ENCODE measurements around the gene SRGAP3.
"Not testable (repeated sequence)": the region's sequence is repeated elsewhere in the genome, so short reads cannot be mapped to it uniquely, and the experiment has no call there.

SRGAP3 gene

DNA sequence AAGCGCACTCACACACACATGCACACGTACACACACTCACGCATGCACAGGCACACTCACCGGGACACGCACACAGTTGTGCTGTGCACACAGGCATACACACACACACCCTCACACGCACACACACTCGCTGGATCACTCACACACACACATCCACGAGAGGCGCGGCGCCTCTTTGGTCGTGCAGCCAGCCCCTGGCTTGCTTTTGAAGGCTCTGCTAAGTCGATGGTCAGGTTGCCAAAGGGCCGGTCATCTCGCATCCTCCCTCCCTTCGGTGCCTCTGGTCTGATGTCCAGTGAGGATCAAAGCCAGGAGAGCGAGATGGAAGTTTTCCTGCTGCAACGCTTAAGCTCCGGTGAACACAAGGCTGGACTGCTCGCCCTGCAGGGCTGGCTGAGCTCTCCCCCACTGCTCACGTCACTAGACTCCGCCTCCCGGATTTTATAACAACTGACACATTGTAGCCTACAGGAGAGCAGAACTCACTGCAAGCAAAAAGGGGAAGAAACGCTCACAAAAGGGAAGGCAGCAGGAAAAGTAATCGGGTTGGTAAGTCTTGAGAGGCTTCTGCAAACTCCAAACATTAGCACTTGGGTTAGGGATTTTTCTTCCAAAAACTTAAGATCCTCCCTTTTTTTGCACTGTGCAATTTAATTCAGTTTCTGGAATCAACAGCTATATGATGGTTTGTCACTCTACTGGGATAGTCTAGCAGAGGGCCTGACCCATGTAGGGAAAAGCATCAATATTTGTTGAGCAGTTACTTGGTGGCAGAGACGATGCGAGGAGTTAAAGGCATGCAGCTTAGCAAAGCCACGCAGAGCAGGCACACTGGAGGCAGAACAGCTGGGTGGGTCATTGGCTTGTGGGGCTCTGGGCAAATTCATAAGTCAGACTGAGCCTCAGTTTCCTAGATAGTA, at the start of gene SRGAP3:
TSS of gene SRGAP3 (minus strand) at position 374 of the 920 bp plus-strand sequence. CDS start 695 bp downstream, outside the sequence.
- Histone ChIP-seq H3K36me3 (ENCODE audit: insufficient read depth, low read length) (no peaks in the 10 kb centered on the region), H3K9ac (ENCODE audit: low read depth, low read length) (peak within 1 kb of the TSS; percentile 80), H3K9me3 (ENCODE audit: control insufficient read depth, insufficient read depth, low read length) (no peaks in the 10 kb centered on the region), H3K4me1 (ENCODE audit: insufficient read depth, low read length) (peaks cover 9% of the 10 kb centered on the region; the same call in 1 of the 2 replicates)

GRCh38 chr3:9298236-9298635, 48.8 kb upstream of the SRGAP3 start:
- Histone ChIP-seq H3K36me3 (ENCODE audit: insufficient read depth, low read length) (no peaks in the 10 kb centered on the region), H3K4me1 (ENCODE audit: insufficient read depth, low read length) (peaks cover 8% of the 10 kb centered on the region), H3K9ac (ENCODE audit: low read depth, low read length) (no peak overlapping the region), H3K9me3 (ENCODE audit: control insufficient read depth, insufficient read depth, low read length) (no peaks in the 10 kb centered on the region)

DNA sequence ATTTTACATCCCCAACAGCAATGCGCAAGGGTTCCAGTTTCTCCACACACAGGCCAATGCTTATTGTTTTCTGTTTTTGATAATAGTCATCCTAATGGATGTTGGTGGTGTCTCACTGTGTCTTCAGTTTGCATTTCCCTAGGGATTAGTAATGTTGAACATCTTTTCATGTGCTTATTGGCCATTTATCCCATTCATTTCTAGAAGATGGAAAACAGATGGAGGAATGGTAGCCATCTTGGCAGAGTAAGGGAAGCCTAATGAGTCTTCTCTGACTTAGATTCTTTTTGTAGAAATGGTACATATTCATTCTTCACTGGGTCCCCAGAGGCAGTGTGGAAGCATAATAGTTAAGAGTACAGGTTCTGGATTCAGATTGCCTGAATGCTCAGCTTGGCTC, 46.8 kb upstream of the SRGAP3 start:
- no peaks in the 10 kb centered on the region for H3K9me3 ChIP-seq (ENCODE audit: control insufficient read depth, insufficient read depth, low read length)
- no peak overlapping the region for H3K9ac ChIP-seq (ENCODE audit: low read depth, low read length)
- H3K4me1 ChIP-seq (ENCODE audit: insufficient read depth, low read length): peaks cover under 1% of the 10 kb centered on the region; the same call in 1 of the 2 replicates
- H3K36me3 ChIP-seq (ENCODE audit: insufficient read depth, low read length): no peaks in the 10 kb centered on the region

DNA sequence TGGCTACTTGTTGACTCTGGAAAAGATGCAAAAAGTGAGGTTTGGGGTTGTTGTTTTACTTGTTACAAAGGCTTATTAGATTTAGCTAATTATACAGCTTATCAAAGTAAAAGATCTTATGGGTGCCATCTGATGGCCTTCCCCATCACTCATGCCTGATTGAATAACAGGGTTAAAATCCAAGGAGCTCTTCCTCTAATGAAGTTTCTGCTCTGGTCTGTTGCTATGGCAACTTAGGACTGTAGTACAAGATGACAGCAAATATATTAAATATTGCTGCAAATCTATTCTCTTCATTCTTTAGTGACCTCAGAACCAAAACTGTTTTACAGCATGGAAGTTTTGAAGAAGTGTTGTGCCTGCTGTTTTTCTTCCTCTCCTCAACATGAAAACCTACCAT, 45.6 kb upstream of the SRGAP3 start:
- H3K4me1 ChIP-seq (ENCODE audit: insufficient read depth, low read length): no peaks in the 10 kb centered on the region
- no peaks in the 10 kb centered on the region for H3K9me3 ChIP-seq (ENCODE audit: control insufficient read depth, insufficient read depth, low read length)
- no peaks in the 10 kb centered on the region for H3K36me3 ChIP-seq (ENCODE audit: insufficient read depth, low read length)
- no peak overlapping the region for H3K9ac ChIP-seq (ENCODE audit: low read depth, low read length)

- H3K9ac ChIP-seq (ENCODE audit: low read depth, low read length); H3K36me3 ChIP-seq (ENCODE audit: insufficient read depth, low read length); H3K4me1 ChIP-seq (ENCODE audit: insufficient read depth, low read length); H3K9me3 ChIP-seq (ENCODE audit: control insufficient read depth, insufficient read depth, low read length): not testable (repeated sequence)
Observed at GRCh38 chr3:9293953-9294352, 44.5 kb upstream of the SRGAP3 start.

- no peak overlapping the region for H3K9ac ChIP-seq (ENCODE audit: low read depth, low read length)
- no peaks in the 10 kb centered on the region for H3K36me3 ChIP-seq (ENCODE audit: insufficient read depth, low read length)
- no peaks in the 10 kb centered on the region for H3K9me3 ChIP-seq (ENCODE audit: control insufficient read depth, insufficient read depth, low read length)
- H3K4me1 ChIP-seq (ENCODE audit: insufficient read depth, low read length): no peaks in the 10 kb centered on the region
Observed at GRCh38 chr3:9293076-9293475, 43.6 kb upstream of the SRGAP3 start.

GRCh38 chr3:9292516-9292915, 43.1 kb upstream of the SRGAP3 start:
- Histone ChIP-seq H3K4me1 (ENCODE audit: insufficient read depth, low read length) (no peaks in the 10 kb centered on the region), H3K9me3 (ENCODE audit: control insufficient read depth, insufficient read depth, low read length) (no peaks in the 10 kb centered on the region), H3K36me3 (ENCODE audit: insufficient read depth, low read length) (no peaks in the 10 kb centered on the region), H3K9ac (ENCODE audit: low read depth, low read length) (no peak overlapping the region)

GRCh38 chr3:9291821-9292410, 42.5 kb upstream of the SRGAP3 start:
- no peak overlapping the region for H3K9ac ChIP-seq (ENCODE audit: low read depth, low read length)
- H3K36me3 ChIP-seq (ENCODE audit: insufficient read depth, low read length): no peaks in the 10 kb centered on the region
- no peaks in the 10 kb centered on the region for H3K9me3 ChIP-seq (ENCODE audit: control insufficient read depth, insufficient read depth, low read length)
- no peaks in the 10 kb centered on the region for H3K4me1 ChIP-seq (ENCODE audit: insufficient read depth, low read length)

DNA sequence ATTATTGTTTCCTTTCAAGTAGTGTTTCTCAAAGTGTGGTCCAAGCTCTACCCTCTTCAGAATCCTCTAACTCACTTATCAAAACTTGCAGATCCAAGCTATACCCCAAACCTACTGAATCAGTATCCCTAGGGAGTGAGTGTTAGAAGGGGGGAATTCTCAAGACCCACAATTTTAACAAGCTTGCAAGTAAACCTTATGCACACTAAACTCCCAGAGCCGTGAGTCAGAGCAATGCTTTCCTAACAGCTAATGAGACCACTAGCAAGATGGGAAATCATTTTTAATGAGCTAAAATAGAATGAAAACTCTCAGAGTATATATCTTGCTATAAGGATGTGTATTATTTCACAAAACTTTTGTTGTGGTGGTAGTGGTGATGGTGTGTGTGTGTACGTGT, 41.1 kb upstream of the SRGAP3 start:
- H3K4me1 ChIP-seq (ENCODE audit: insufficient read depth, low read length): no peaks in the 10 kb centered on the region
- H3K9ac ChIP-seq (ENCODE audit: low read depth, low read length): no peak overlapping the region
- no peaks in the 10 kb centered on the region for H3K36me3 ChIP-seq (ENCODE audit: insufficient read depth, low read length)
- H3K9me3 ChIP-seq (ENCODE audit: control insufficient read depth, insufficient read depth, low read length): no peaks in the 10 kb centered on the region

- H3K9ac ChIP-seq (ENCODE audit: low read depth, low read length); H3K36me3 ChIP-seq (ENCODE audit: insufficient read depth, low read length); H3K9me3 ChIP-seq (ENCODE audit: control insufficient read depth, insufficient read depth, low read length): not testable (repeated sequence)
- H3K4me1 ChIP-seq (ENCODE audit: insufficient read depth, low read length): peaks cover 14% of the 10 kb centered on the region
Observed at GRCh38 chr3:9281533-9281932, 32.1 kb upstream of the SRGAP3 start.

DNA sequence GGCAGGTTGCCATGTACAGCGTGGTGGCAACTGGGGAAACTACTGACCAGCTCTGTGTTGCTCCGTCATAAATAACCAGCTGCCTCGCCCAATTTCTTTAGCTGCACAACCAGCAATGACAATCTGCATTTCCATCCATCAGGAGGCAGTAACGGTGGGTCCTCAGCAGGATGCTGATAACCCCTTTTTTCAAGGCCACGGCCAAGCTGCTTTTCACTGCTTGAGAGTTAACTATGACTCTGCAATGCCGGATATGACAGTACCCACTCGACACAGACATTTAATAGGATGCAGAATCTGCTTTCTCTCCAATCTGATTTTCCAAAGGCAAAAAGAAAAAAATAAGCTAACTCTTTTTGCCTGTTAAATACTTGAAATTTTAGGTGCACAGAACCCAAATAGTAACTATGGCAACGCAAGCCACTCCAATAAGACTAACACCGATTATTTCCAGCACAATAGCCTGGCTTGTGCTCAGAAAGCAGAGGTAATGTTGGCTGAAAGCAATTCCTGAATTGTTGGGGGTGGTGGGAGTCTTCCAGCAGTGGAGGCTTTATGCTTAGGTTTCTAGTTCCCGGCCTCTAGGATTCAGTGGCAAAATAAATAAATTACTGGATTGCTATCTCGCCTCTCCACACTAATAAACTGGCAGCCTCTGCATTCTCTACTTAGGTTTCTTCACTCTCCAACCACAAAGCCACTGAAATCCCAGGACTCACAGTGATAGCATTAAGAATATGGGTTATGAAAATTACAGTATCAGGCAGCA, 31.2 kb upstream of the SRGAP3 start:
- Histone ChIP-seq H3K9me3 (ENCODE audit: control insufficient read depth, insufficient read depth, low read length) (no peaks in the 10 kb centered on the region), H3K9ac (ENCODE audit: low read depth, low read length) (no peak overlapping the region), H3K36me3 (ENCODE audit: insufficient read depth, low read length) (no peaks in the 10 kb centered on the region), H3K4me1 (ENCODE audit: insufficient read depth, low read length) (peaks cover 14% of the 10 kb centered on the region)

DNA sequence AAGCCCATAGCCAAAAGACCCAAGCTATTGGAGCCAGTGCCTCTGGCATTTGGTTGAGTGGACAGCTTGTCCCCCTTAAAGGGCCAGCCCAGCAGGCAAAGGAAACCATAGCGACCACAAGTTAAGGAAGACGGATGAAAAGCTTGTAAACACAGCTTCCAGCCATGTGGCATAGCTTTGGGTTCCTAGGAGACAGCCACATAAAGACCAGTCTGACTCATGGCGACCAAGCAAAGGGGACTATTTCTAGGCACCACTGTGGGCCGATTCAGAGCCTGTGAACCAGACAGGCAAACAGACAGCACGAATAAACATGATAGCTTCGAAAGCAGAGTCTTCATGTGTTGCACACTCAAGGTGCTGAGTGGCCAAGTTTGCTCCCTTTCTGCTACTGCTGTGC, 30.5 kb upstream of the SRGAP3 start:
- Histone ChIP-seq H3K36me3 (ENCODE audit: insufficient read depth, low read length) (no peaks in the 10 kb centered on the region), H3K9ac (ENCODE audit: low read depth, low read length) (no peak overlapping the region), H3K4me1 (ENCODE audit: insufficient read depth, low read length) (peaks cover 14% of the 10 kb centered on the region), H3K9me3 (ENCODE audit: control insufficient read depth, insufficient read depth, low read length) (no peaks in the 10 kb centered on the region)

- Histone ChIP-seq H3K4me1 (ENCODE audit: insufficient read depth, low read length) (peaks cover 14% of the 10 kb centered on the region), H3K9me3 (ENCODE audit: control insufficient read depth, insufficient read depth, low read length) (no peaks in the 10 kb centered on the region), H3K9ac (ENCODE audit: low read depth, low read length) (no peak overlapping the region), H3K36me3 (ENCODE audit: insufficient read depth, low read length) (no peaks in the 10 kb centered on the region)
Observed at GRCh38 chr3:9278498-9278897, 29.1 kb upstream of the SRGAP3 start.

GRCh38 chr3:9278085-9278484, 28.6 kb upstream of the SRGAP3 start:
- no peaks in the 10 kb centered on the region for H3K9me3 ChIP-seq (ENCODE audit: control insufficient read depth, insufficient read depth, low read length)
- H3K9ac ChIP-seq (ENCODE audit: low read depth, low read length): no peak overlapping the region
- peaks cover 14% of the 10 kb centered on the region for H3K4me1 ChIP-seq (ENCODE audit: insufficient read depth, low read length)
- H3K36me3 ChIP-seq (ENCODE audit: insufficient read depth, low read length): no peaks in the 10 kb centered on the region

All from ES-I3 (cell line).